Effector memory CD8-positive, alpha-beta T cell (primary cell): Measurements from ENCODE around the gene CRISPLD2.
"Not testable (repeated sequence)": the region's sequence is repeated elsewhere in the genome, so short reads cannot be mapped to it uniquely, and the experiment has no call there.

Experiments
- ATAC-seq: fragments of 150-1000 bp; cut with Tn5 transposase; replicated peaks from 2 replicates; pipeline ENCODE4 v1.10.0; 2021; ENCODE audit warnings: mild to moderate bottlenecking, moderate library complexity
- DNase-seq, 3 experiments: peaks; one replicate each; pipeline ENCODE4 v3.0.0; 2021
- H3K27ac Mint-ChIP-seq, 2 donors: one replicate each; pipeline ENCODE4 v1.8.0; 2022; ENCODE audit warnings: mild to moderate bottlenecking in 2 of 2, mixed read lengths in 2 of 2, moderate library complexity in 2 of 2
- H3K27me3 Mint-ChIP-seq, 2 donors: one replicate each; pipeline ENCODE4 v1.8.0; 2022; ENCODE audit warnings: mixed read lengths in 2 of 2
- H3K36me3 Mint-ChIP-seq: one replicate; pipeline ENCODE4 v1.8.0; 2022; ENCODE audit warnings: mild to moderate bottlenecking, moderate library complexity, mixed read lengths; ENCODE audit not compliant: insufficient read depth
- H3K4me1 Mint-ChIP-seq, 2 donors: one replicate each; pipeline ENCODE4 v1.8.0; 2022; ENCODE audit warnings: low read depth in 2 of 2, mixed read lengths in 2 of 2
- H3K4me3 Mint-ChIP-seq, 2 donors: one replicate each; pipeline ENCODE4 v1.8.0; 2022; ENCODE audit warnings: mild to moderate bottlenecking in 2 of 2, mixed read lengths in 2 of 2, moderate library complexity in 2 of 2
- H3K9me3 Mint-ChIP-seq, 2 donors: one replicate each; pipeline ENCODE4 v1.8.0; 2022; ENCODE audit warnings: mixed read lengths in 2 of 2

Gene CRISPLD2

DNA sequence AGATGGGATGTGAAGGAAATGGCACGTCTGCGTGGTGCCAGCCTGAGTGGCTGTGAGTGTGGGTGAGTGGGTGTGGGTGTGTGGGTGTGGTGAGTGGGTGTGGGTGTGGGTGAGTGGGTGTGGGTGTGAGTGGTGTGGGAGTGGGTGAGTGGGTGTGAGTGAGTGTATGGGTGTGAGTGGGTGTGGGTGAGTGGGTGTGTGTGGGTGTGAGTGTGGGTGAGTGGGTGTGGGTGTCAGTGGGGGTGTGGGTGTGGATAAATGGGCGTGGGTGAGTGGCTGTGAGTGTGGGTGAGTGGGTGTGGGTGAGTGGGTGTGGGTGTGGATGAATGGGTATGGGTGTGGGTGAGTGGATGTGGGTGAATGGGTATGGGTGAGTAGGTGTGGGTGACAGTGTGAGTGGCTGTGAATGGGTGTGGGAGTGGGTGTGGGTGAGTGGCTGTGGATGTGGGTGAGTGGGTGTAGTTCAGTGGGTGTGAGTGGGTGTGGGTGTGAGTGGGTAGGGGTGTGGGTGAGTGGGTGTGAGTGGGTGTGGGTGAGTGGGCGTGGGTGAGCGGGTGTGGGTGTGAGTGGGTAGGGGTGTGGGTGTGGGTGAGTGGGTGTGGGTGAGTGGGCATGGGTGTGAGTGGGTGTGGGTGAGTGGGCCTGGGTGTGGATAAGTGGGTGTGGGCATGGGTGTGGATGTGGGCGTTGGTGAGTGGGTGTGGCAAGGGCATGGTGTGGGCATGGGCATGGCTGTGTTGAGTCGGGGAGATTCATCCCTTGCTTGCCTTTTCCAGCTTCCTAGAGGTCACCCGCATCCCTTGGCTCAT, 110.7 kb downstream of the CRISPLD2 start:
- H3K4me1 Mint-ChIP-seq = peaks cover 3 to 6% of the 10 kb centered on the region in 2 donors
- H3K4me3 Mint-ChIP-seq = no peak overlapping the region
- ATAC-seq = peak; percentile 71
- no peak for DNase-seq
- H3K9me3 Mint-ChIP-seq = no peaks in the 10 kb centered on the region
- peaks cover 0 to 2% of the 10 kb centered on the region in 2 donors for H3K27me3 Mint-ChIP-seq
- peak overlapping the region; percentile 76 to 83 for H3K27ac Mint-ChIP-seq
- H3K36me3 Mint-ChIP-seq = peaks cover 4% of the 10 kb centered on the region

DNA sequence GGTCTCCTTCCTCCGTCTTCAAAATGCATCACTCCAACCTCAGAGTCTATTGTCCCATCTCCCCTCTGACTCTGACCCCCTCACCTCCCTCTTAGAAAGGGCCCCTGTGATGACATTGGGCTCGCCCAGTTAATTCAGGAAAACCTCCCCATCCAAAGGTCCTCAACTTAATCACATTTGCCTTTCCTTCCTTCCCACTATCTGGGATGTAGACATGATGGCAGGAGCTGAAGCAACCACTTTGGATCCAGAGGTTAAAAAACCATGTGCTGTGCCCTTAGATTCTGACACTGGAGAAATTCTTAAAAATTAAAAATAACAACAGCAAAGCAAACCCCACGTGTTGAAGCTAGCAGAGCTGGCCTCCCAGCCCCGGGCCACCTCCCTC, 111.3 kb downstream of the CRISPLD2 start:
- Mint-ChIP-seq H3K4me1 (peaks cover 3 to 6% of the 10 kb centered on the region in 2 donors), H3K4me3 (no peak overlapping the region), H3K9me3 (no peaks in the 10 kb centered on the region), H3K36me3 (peaks cover 7% of the 10 kb centered on the region), H3K27ac (peak overlapping the region; percentile 76 to 83), H3K27me3 (no peaks in the 10 kb centered on the region)
- ATAC-seq (no peak), DNase-seq (no peak)

- H3K36me3 Mint-ChIP-seq = peaks cover 7% of the 10 kb centered on the region
- DNase-seq = no peak
- no peak for ATAC-seq
- H3K4me1 Mint-ChIP-seq = peaks cover 3 to 6% of the 10 kb centered on the region in 2 donors
- H3K27ac Mint-ChIP-seq = peak overlapping the region; percentile 76 to 83
- no peaks in the 10 kb centered on the region for H3K27me3 Mint-ChIP-seq
- H3K4me3 Mint-ChIP-seq = no peak overlapping the region
- H3K9me3 Mint-ChIP-seq = no peaks in the 10 kb centered on the region
These were observed 111.7 kb downstream of the CRISPLD2 start for GRCh38 chr16:84931506-84931905.

DNA sequence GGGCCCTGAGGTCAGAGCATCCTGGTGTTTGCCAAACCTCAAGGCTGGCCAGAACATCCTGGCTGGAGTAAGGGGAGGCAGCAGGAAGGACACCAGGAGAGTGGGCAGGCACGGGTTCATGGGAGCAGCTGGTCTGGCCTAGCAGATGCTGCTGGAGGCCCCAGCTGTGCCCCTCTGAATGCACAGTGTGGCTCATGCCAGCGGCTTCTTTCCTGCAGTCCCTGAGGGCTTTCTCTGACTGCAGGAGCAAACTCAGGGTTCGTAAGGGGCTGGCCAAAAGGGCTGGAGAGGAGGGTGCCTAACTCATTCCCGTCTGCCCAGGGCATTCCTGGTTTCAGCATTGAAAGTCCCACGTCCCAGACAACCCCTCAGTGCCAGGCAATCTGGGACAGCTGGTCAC, 112.9 kb downstream of the CRISPLD2 start:
- DNase-seq = no peak
- Mint-ChIP-seq H3K27ac (peak overlapping the region in 1 of 2 donors; percentile 53), H3K27me3 (peaks cover 5 to 6% of the 10 kb centered on the region in 2 donors), H3K36me3 (peaks cover 7% of the 10 kb centered on the region), H3K4me1 (peaks cover 3 to 6% of the 10 kb centered on the region in 2 donors), H3K4me3 (no peak overlapping the region), H3K9me3 (no peaks in the 10 kb centered on the region)
- ATAC-seq = no peak

DNA sequence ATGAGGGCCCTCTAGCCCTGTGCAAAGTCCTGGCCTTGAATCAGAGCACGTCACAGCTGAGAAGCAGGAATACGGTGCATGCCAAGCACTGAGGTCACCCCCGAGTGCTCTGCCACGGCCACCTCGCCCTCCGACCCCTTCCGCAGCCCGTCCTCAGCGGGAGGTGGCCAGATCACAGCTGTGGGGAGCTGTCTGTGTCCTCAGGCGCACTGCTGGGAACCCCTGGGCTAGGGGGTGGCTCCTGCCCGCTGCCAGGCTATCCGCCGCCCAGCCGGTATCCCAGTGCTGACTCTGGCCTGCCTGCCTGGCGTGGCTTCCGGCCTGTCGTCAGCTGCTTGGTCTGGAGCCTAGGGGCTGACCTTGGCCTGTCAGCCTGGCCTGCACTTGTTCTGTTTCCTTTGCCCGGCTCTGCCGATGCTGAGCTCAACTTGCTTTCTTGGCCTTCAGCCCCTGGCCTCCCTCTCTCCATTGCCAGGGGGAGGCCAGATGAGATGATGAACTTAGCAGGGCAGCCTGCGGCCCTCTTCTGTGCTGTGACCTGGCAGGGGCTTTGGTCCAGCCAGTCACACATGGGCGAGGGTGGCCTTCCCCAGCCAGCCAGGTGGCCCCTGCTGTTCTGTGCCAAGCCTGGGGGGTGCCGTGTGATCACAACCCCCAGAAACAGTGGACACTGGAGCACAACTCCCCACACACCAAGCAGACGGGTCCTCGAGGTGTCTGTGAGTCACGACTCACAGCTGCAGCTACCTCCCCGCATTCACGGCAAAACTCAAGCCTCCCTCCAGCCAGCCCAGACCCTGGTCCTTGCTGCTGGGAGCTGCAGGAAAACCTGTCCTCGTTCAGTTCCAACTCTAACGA, 114.2 kb downstream of the CRISPLD2 start:
- no peak overlapping the region for H3K4me3 Mint-ChIP-seq
- DNase-seq = no peak
- peaks cover 10% of the 10 kb centered on the region in 2 donors for H3K27me3 Mint-ChIP-seq
- peaks cover 7% of the 10 kb centered on the region for H3K36me3 Mint-ChIP-seq
- no peaks in the 10 kb centered on the region for H3K9me3 Mint-ChIP-seq
- ATAC-seq = no peak
- no peak overlapping the region for H3K27ac Mint-ChIP-seq
- H3K4me1 Mint-ChIP-seq = peaks cover 3 to 6% of the 10 kb centered on the region in 2 donors

DNA sequence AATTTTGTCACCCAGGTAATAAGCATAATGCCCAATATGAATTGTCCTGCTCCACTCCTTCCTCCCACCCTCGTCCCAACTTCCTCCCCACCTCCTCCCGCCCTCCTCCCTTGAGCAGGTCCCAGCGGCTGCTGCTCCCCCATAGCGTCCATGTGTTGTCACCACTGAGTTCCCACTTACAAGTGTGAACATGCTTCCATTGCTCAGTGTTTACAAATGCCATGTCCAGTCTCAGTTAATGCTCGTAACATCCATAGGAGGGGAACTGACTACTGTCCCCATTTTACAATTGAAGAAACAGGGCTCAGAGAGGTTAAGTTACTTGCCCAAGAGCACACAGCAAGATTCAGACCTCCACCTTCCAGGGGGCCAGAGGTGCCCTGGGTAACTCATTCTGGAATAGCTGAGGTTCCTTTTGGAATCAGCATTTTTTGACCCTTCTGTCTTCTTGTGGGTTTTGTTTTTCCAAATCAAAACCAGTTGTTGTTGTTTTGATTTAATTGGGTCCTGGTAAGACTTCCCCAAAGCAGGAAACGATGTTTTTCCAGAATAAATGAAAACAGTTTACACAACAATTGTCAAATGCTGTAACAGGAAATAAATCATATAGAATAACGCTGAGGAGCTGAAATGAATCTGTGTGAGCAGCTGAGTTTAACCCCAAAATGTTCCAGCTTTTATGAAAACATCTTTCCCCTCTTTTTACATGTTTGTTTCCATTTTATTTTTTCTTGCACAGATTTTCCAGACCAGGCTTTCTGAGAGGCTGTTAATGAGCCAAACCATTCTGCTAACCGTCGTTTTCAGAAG, 117.6 kb downstream of the CRISPLD2 start:
- no peak for DNase-seq
- Mint-ChIP-seq H3K9me3 (no peaks in the 10 kb centered on the region), H3K4me3 (no peak overlapping the region), H3K36me3 (peaks cover 4% of the 10 kb centered on the region), H3K27me3 (peaks cover 28 to 43% of the 10 kb centered on the region in 2 donors), H3K27ac (no peak overlapping the region), H3K4me1 (no peaks in the 10 kb centered on the region)
- no peak for ATAC-seq

- ATAC-seq, H3K4me3 Mint-ChIP-seq, H3K4me1 Mint-ChIP-seq, H3K9me3 Mint-ChIP-seq, DNase-seq, H3K36me3 Mint-ChIP-seq, H3K27ac Mint-ChIP-seq: not testable (repeated sequence)
- peaks cover 35 to 45% of the 10 kb centered on the region in 2 donors for H3K27me3 Mint-ChIP-seq
These were observed 118.8 kb downstream of the CRISPLD2 start for GRCh38 chr16:84938616-84939015.

DNA sequence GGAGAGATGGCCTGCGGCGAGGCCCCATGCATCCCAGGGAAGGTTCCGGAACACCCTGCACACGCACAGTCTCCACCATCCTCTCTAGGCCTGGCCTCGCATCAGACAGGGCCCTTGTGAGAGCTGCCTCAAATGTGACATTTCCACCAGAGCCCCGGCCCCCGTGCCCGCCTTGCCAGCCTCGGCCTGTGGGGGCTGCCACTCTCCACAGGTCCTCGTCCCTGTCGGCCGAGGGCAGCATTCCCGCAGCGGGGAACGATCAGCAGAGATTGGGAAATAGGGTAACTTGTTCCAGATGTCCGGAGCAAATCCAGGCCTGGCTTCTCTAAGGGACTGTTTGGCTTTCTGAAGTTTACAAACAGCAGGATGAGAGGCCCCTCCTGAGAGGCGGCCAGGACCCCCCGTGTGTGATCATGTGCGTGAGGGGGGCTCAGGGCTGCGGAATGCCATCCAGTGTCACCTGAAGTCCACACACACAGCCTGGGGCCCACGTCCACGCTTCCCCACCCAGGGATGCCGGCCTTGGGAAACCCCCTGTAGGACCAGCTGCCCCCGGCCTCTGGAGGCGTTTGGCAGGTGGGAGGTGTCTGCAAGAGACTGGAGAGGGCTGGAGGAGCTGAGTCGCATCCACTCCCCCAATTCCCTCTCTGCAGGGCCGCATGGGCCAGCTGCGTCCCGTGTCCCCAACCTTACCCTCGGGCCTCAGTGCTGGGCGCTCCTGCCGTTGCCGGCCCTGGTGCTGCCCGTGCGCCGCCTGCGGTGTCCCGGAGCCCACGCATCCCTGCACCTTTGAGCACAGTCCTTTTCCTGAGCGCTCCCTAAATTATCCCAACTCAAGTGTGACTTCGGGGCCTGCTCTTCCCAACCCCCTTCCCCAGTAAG, 121.1 kb downstream of the CRISPLD2 start:
- ATAC-seq (no peak), DNase-seq (no peak)
- Mint-ChIP-seq H3K27ac (no peak overlapping the region), H3K27me3 (peaks cover 45 to 57% of the 10 kb centered on the region in 2 donors), H3K9me3 (no peaks in the 10 kb centered on the region), H3K4me3 (no peak overlapping the region), H3K36me3 (no peaks in the 10 kb centered on the region), H3K4me1 (no peaks in the 10 kb centered on the region)

GRCh38 chr16:84941921-84942320, 122.1 kb downstream of the CRISPLD2 start:
- peaks cover 0 to 1% of the 10 kb centered on the region in 2 donors for H3K4me1 Mint-ChIP-seq
- ATAC-seq = no peak
- DNase-seq = no peak
- H3K9me3 Mint-ChIP-seq = no peaks in the 10 kb centered on the region
- H3K27ac Mint-ChIP-seq = no peak overlapping the region
- no peaks in the 10 kb centered on the region for H3K36me3 Mint-ChIP-seq
- H3K27me3 Mint-ChIP-seq = peaks cover 45 to 57% of the 10 kb centered on the region in 2 donors
- no peak overlapping the region for H3K4me3 Mint-ChIP-seq

GRCh38 chr16:84942786-84943185, 123.0 kb downstream of the CRISPLD2 start:
- H3K27me3 Mint-ChIP-seq = peaks cover 37 to 52% of the 10 kb centered on the region in 2 donors
- H3K4me3 Mint-ChIP-seq = no peak overlapping the region
- DNase-seq (no peak), ATAC-seq (no peak)
- no peaks in the 10 kb centered on the region for H3K36me3 Mint-ChIP-seq
- peaks cover 0 to 1% of the 10 kb centered on the region in 2 donors for H3K4me1 Mint-ChIP-seq
- H3K27ac Mint-ChIP-seq = no peak overlapping the region
- H3K9me3 Mint-ChIP-seq = no peaks in the 10 kb centered on the region

DNA sequence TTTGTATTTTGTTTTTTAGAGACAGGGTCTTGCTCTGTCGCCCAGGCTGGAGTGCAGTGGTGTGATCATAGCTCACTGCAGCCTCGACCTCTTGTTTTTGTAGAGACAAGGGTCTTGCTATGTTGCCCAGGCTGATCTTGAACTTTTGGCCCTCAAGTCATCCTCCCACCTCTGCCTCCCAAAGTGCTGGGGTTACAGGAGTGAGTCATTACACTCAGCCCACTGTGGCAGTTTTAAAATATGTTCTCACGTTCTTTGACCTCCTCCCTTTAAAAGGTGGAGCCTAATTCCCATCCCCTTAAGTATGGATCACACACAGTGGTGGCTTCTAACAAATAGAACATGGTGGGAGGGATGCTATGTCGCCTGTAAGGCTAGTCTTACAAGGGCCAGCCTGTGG, 123.8 kb downstream of the CRISPLD2 start:
- Mint-ChIP-seq H3K4me3 (no peak overlapping the region), H3K27me3 (peaks cover 35 to 47% of the 10 kb centered on the region in 2 donors), H3K9me3 (no peaks in the 10 kb centered on the region), H3K36me3 (no peaks in the 10 kb centered on the region), H3K4me1 (peaks cover 0 to 1% of the 10 kb centered on the region in 2 donors), H3K27ac (no peak overlapping the region)
- DNase-seq (no peak), ATAC-seq (no peak)

GRCh38 chr16:84947022-84947421, 127.2 kb downstream of the CRISPLD2 start:
- DNase-seq (no peak), ATAC-seq (no peak)
- peaks cover 0 to 1% of the 10 kb centered on the region in 2 donors for H3K4me1 Mint-ChIP-seq
- H3K4me3 Mint-ChIP-seq = no peak overlapping the region
- no peak overlapping the region for H3K27ac Mint-ChIP-seq
- peaks cover 18 to 20% of the 10 kb centered on the region in 2 donors for H3K27me3 Mint-ChIP-seq
- no peaks in the 10 kb centered on the region for H3K9me3 Mint-ChIP-seq
- no peaks in the 10 kb centered on the region for H3K36me3 Mint-ChIP-seq
